ENCODE measurements around the gene TUBB6. TPM values are rescaled to one million over a fixed set of nuclear protein-coding genes. Genes with fewer than 3 reads are reported as not detected.

Gene TUBB6
- total and polyA plus RNA-seq, 2 experiments from 2014 or later = 148 to 329 TPM

GRCh38 chr18:12318857-12319256, 10.8 kb downstream of the TUBB6 start (continued):
- TF ChIP-seq, protein P1, sequence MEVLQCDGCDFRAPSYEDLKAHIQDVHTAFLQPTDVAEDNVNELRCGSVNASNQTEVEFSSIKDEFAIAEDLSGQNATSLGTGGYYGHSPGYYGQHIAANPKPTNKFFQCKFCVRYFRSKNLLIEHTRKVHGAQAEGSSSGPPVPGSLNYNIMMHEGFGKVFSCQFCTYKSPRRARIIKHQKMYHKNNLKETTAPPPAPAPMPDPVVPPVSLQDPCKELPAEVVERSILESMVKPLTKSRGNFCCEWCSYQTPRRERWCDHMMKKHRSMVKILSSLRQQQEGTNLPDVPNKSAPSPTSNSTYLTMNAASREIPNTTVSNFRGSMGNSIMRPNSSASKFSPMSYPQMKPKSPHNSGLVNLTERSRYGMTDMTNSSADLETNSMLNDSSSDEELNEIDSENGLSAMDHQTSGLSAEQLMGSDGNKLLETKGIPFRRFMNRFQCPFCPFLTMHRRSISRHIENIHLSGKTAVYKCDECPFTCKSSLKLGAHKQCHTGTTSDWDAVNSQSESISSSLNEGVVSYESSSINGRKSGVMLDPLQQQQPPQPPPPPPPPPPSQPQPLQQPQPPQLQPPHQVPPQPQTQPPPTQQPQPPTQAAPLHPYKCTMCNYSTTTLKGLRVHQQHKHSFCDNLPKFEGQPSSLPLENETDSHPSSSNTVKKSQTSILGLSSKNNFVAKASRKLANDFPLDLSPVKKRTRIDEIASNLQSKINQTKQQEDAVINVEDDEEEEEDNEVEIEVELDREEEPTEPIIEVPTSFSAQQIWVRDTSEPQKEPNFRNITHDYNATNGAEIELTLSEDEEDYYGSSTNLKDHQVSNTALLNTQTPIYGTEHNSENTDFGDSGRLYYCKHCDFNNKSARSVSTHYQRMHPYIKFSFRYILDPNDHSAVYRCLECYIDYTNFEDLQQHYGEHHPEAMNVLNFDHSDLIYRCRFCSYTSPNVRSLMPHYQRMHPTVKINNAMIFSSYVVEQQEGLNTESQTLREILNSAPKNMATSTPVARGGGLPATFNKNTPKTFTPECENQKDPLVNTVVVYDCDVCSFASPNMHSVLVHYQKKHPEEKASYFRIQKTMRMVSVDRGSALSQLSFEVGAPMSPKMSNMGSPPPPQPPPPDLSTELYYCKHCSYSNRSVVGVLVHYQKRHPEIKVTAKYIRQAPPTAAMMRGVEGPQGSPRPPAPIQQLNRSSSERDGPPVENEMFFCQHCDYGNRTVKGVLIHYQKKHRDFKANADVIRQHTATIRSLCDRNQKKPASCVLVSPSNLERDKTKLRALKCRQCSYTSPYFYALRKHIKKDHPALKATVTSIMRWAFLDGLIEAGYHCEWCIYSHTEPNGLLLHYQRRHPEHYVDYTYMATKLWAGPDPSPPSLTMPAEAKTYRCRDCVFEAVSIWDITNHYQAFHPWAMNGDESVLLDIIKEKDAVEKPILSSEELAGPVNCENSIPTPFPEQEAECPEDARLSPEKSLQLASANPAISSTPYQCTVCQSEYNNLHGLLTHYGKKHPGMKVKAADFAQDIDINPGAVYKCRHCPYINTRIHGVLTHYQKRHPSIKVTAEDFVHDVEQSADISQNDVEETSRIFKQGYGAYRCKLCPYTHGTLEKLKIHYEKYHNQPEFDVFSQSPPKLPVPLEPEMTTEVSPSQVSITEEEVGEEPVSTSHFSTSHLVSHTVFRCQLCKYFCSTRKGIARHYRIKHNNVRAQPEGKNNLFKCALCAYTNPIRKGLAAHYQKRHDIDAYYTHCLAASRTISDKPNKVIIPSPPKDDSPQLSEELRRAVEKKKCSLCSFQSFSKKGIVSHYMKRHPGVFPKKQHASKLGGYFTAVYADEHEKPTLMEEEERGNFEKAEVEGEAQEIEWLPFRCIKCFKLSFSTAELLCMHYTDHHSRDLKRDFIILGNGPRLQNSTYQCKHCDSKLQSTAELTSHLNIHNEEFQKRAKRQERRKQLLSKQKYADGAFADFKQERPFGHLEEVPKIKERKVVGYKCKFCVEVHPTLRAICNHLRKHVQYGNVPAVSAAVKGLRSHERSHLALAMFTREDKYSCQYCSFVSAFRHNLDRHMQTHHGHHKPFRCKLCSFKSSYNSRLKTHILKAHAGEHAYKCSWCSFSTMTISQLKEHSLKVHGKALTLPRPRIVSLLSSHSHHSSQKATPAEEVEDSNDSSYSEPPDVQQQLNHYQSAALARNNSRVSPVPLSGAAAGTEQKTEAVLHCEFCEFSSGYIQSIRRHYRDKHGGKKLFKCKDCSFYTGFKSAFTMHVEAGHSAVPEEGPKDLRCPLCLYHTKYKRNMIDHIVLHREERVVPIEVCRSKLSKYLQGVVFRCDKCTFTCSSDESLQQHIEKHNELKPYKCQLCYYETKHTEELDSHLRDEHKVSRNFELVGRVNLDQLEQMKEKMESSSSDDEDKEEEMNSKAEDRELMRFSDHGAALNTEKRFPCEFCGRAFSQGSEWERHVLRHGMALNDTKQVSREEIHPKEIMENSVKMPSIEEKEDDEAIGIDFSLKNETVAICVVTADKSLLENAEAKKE (CRISPR knock-in tag; IDR thresholded peaks at IDR 0.05) = no peak
- TF ChIP-seq REST (IDR thresholded peaks at IDR 0.05; ENCODE audit: unreplicated experiment) = no peak

DNA sequence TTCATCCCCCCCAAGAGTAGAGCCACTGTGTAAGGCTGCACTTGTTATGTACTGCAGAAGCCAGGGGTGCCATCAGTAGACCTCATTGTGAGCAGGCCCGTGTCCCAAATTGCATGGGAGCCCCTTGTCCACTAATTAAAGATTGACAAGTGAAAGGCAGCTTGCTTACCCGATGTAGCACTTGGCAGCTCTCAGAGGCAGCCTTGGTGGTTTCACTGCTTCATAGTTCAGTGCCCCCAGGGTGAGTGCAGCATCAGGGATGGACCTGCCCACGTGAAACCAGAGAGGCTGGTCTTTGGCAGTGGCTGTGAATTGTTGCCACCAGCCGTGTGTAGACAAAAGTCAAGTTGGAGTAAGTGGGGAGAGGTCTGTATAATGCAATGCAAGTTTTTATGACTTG, 13.3 kb downstream of the TUBB6 start:
- Mint-ChIP-seq H3K27ac (no peak overlapping the region), H3K27me3 (ENCODE audit: insufficient read depth, low read depth, poor library complexity) (peaks cover 6% of the 10 kb centered on the region), H3K36me3 (ENCODE audit: low read depth) (peaks cover 48% of the 10 kb centered on the region), H3K9me3 (no peaks in the 10 kb centered on the region), H3K4me3 (no peak overlapping the region), H3K4me1 (no peaks in the 10 kb centered on the region)
- H3K4me2 ChIP-seq = no peak overlapping the region
- H3K79me2 ChIP-seq (replicated peaks; ENCODE audit: insufficient read depth) = peaks cover 42% of the 10 kb centered on the region
- H3K27me3 ChIP-seq (ENCODE audit: insufficient read depth) = no peaks in the 10 kb centered on the region
- DNase-seq (ENCODE audit: low spot score) = no peak
- H3F3A ChIP-seq (replicated peaks; ENCODE audit: low read depth) = 0 out of 2 replicates have a peak, but pooled peaks cover 2% of the 10 kb centered on the region
- H3K9me2 ChIP-seq (ENCODE audit: insufficient read depth) = no peaks in the 10 kb centered on the region
- peaks cover 10% of the 10 kb centered on the region for H4K20me1 ChIP-seq (replicated peaks; ENCODE audit: insufficient read depth)
- no peaks in the 10 kb centered on the region for H3K4me1 ChIP-seq (ENCODE audit: insufficient read depth)
- 0 out of 2 replicates have a peak overlapping the region, but pooled peaks have one; percentile 26 for H3K27ac ChIP-seq (ENCODE audit: low read depth)
- H2AFZ ChIP-seq = no peak overlapping the region
- no peak overlapping the region for H3K4me3 ChIP-seq
- peaks cover 10% of the 10 kb centered on the region for H3K36me3 ChIP-seq (ENCODE audit: insufficient read depth)
- no peak; the same call in 2 of the 3 replicates for ATAC-seq
- TF ChIP-seq REST (IDR thresholded peaks at IDR 0.05; ENCODE audit: unreplicated experiment) = no peak
- TF ChIP-seq STAT1 (IDR thresholded peaks at IDR 0.05; ENCODE audit: unreplicated experiment) = no peak
- no peak for TF ChIP-seq ETS1 (IDR thresholded peaks at IDR 0.05)
- TF ChIP-seq EZH2phosphoT487 (IDR thresholded peaks at IDR 0.05; ENCODE audit: unreplicated experiment) = no peak
- TF ChIP-seq CTCF (conservative IDR thresholded peaks at IDR 0.05; ENCODE audit: low read depth in 2 of 2) = no peak
- TF ChIP-seq CREB1 (CRISPR knock-in tag; IDR thresholded peaks at IDR 0.05; ENCODE audit: low read depth) = no peak
- TF ChIP-seq ZNF331 (CRISPR knock-in tag; IDR thresholded peaks at IDR 0.05; ENCODE audit: low read depth) = no peak
